ENCODE measurements around the gene ITGA1. TPM values are rescaled to one million over a fixed set of nuclear protein-coding genes. Genes with fewer than 3 reads are reported as not detected.

ITGA1 gene
- total RNA-seq, 4 donors from 2014 or later: 5.7 to 20.4 (median 12.4) TPM

- Histone ChIP-seq H3K9me3 (no peaks in the 10 kb centered on the region), H3K27me3 (no peaks in the 10 kb centered on the region), H3K27ac (peak overlapping the region; percentile 88 to 96 (median 92)), H3K4me1 (peaks cover 48 to 49% of the 10 kb centered on the region in 2 donors), H3K36me3 (peaks cover 0 to 8% of the 10 kb centered on the region in 2 donors), H3K4me3 (peak overlapping the region; percentile 62 to 81 (median 76))
- intact Hi-C loops (cut with DNase I; ENCODE audit: low total_unique reads) (no loop called here), in situ Hi-C loops (cut with MboI; ENCODE audit: low sequenced_read_pairs in 4 of 4) (loop anchor here in 1 of 4 donors (25.0 kb wide), 1 partner anchor 113 kb away; no protein-coding TSS in a partner anchor)
- no peak for DNase-seq
- ATAC-seq: no peak
- no peak for TF ChIP-seq POLR2A (IDR thresholded peaks at IDR 0.05)
- no peak for TF ChIP-seq CTCF (IDR thresholded peaks at IDR 0.05 in 4 of 5, conservative IDR thresholded peaks at IDR 0.05 in 1 of 5)
Measured at GRCh38 chr5:52798938-52799337, 11.2 kb downstream of the ITGA1 start.

- Histone ChIP-seq H3K36me3 (peaks cover 0 to 8% of the 10 kb centered on the region in 2 donors), H3K4me1 (peaks cover 51 to 54% of the 10 kb centered on the region in 2 donors), H3K9me3 (no peaks in the 10 kb centered on the region), H3K4me3 (peak overlapping the region; percentile 62 to 81 (median 76)), H3K27ac (peak overlapping the region; percentile 88 to 96 (median 92)), H3K27me3 (no peaks in the 10 kb centered on the region)
- ATAC-seq (peak; percentile 14 to 19), DNase-seq (peak in 1 of 2 donors; percentile 18)
- TF ChIP-seq CTCF (IDR thresholded peaks at IDR 0.05 in 4 of 5, conservative IDR thresholded peaks at IDR 0.05 in 1 of 5) (no peak), POLR2A (IDR thresholded peaks at IDR 0.05) (no peak)
- intact Hi-C loops (cut with DNase I; ENCODE audit: low total_unique reads): no loop called here
- in situ Hi-C loops (cut with MboI; ENCODE audit: low sequenced_read_pairs in 4 of 4): loop anchor here in 1 of 4 donors (25.0 kb wide), 1 partner anchor 113 kb away; no protein-coding TSS in a partner anchor
Measured at GRCh38 chr5:52799358-52799982, 11.8 kb downstream of the ITGA1 start.

- H3K9me3 ChIP-seq: no peaks in the 10 kb centered on the region
- intact Hi-C loops (cut with DNase I; ENCODE audit: low total_unique reads): loop anchor here (2.0 to 5.0 kb wide), 2 partner anchors 307 to 1655 kb away; partner anchors contain the start of genes HSPB3 and MOCS2
- DNase-seq (peak; percentile 89 to 93), ATAC-seq (peak; percentile 88 to 90)
- H3K27ac ChIP-seq: peak overlapping the region; percentile 88 to 96 (median 92)
- H3K36me3 ChIP-seq: peaks cover 0 to 8% of the 10 kb centered on the region in 2 donors
- peak overlapping the region; percentile 62 to 81 (median 76) for H3K4me3 ChIP-seq
- in situ Hi-C loops (cut with MboI; ENCODE audit: low sequenced_read_pairs in 4 of 4): loop anchor here in 1 of 4 donors (25.0 kb wide), 1 partner anchor 112 kb away; no protein-coding TSS in a partner anchor
- H3K27me3 ChIP-seq: no peaks in the 10 kb centered on the region
- H3K4me1 ChIP-seq: peaks cover 51 to 55% of the 10 kb centered on the region in 2 donors
- TF ChIP-seq POLR2A (IDR thresholded peaks at IDR 0.05) (peak; percentile 81 to 84), CTCF (IDR thresholded peaks at IDR 0.05 in 4 of 5, conservative IDR thresholded peaks at IDR 0.05 in 1 of 5) (no peak)
Measured at GRCh38 chr5:52799983-52800393, 12.3 kb downstream of the ITGA1 start.

- H3K4me3 ChIP-seq: peak overlapping the region; percentile 62 to 81 (median 76)
- DNase-seq (peak; percentile 55 to 70), ATAC-seq (peak; percentile 69 to 77)
- H3K9me3 ChIP-seq: no peaks in the 10 kb centered on the region
- in situ Hi-C loops (cut with MboI; ENCODE audit: low sequenced_read_pairs in 4 of 4) (no loop called here), intact Hi-C loops (cut with DNase I; ENCODE audit: low total_unique reads) (loop anchor here (2.0 to 5.0 kb wide), 2 partner anchors 307 to 1654 kb away; partner anchors contain the start of genes HSPB3 and MOCS2)
- H3K4me1 ChIP-seq: peaks cover 55 to 56% of the 10 kb centered on the region in 2 donors
- H3K27ac ChIP-seq: peak overlapping the region; percentile 88 to 96 (median 92)
- no peak for TF ChIP-seq CTCF (IDR thresholded peaks at IDR 0.05 in 4 of 5, conservative IDR thresholded peaks at IDR 0.05 in 1 of 5)
- no peaks in the 10 kb centered on the region for H3K27me3 ChIP-seq
- peaks cover 0 to 8% of the 10 kb centered on the region in 2 donors for H3K36me3 ChIP-seq
Measured at GRCh38 chr5:52800394-52801213, 12.9 kb downstream of the ITGA1 start.
